Lower leg skin (tissue), 4 donors: ENCODE results near the gene SLC9A9. TPM values are rescaled to one million over a fixed set of nuclear protein-coding genes. Genes with fewer than 3 reads are reported as not detected.

Experiments
- DNase-seq, 2 donors: peaks; one replicate each; pipeline ENCODE4 v3.0.0-alpha.2; 2019; ENCODE audit warnings: low spot score in 2 of 2
- H3K4me3 ChIP-seq: fragments of 200-600 bp; sonication (generic); 2 replicates; pipeline ENCODE4 v1.5.1; 2017; ENCODE audit warnings: mild to moderate bottlenecking, low read depth; ENCODE audit not compliant: poor library complexity, severe bottlenecking
- POLR2A ChIP-seq, 2 donors: fragments of 450-650 bp; IDR thresholded peaks; one replicate each; pipeline ENCODE4 v1.6.1; 2016 to 2017; ENCODE audit warnings: antibody characterized with exemption in 2 of 2, mild to moderate bottlenecking in 1 of 2, moderate library complexity in 1 of 2
- WGBS, 2 donors: methylation state at CpG; one replicate each; pipeline ENCODE4 v1.1.5; 2018; 5-methylcytosine and 5-hydroxymethylcytosine counted together
- intact Hi-C: fragments of 100-400 bp; cut with DNase I; formaldehyde crosslinking; loops from one replicate; pipeline ENCODE4 v1.15.0; 2023; ENCODE audit warnings: low total_unique reads
- total RNA-seq, 4 donors: library from RNA; depleted of rRNA; stranded (reverse); fragments of >200 nt; gene quantifications; one replicate each; pipeline ENCODE4 v1.1.0, GENCODE V29; 2016
- TF ChIP-seq, protein P1 (sequence below), 3 donors: fragments of 450-650 bp; IDR thresholded peaks; one replicate each; pipeline ENCODE4 v1.5.1; 2016; ENCODE audit warnings: antibody characterized with exemption in 3 of 3, mild to moderate bottlenecking in 3 of 3, moderate library complexity in 2 of 3

Gene SLC9A9
- total RNA-seq, 4 donors from 2014 or later, result 14.6 to 40.8 (median 23.7) TPM

- H3K4me3 ChIP-seq, result no peak overlapping the region
- TF ChIP-seq POLR2A (IDR thresholded peaks at IDR 0.05), result no peak
- TF ChIP-seq, protein P1, sequence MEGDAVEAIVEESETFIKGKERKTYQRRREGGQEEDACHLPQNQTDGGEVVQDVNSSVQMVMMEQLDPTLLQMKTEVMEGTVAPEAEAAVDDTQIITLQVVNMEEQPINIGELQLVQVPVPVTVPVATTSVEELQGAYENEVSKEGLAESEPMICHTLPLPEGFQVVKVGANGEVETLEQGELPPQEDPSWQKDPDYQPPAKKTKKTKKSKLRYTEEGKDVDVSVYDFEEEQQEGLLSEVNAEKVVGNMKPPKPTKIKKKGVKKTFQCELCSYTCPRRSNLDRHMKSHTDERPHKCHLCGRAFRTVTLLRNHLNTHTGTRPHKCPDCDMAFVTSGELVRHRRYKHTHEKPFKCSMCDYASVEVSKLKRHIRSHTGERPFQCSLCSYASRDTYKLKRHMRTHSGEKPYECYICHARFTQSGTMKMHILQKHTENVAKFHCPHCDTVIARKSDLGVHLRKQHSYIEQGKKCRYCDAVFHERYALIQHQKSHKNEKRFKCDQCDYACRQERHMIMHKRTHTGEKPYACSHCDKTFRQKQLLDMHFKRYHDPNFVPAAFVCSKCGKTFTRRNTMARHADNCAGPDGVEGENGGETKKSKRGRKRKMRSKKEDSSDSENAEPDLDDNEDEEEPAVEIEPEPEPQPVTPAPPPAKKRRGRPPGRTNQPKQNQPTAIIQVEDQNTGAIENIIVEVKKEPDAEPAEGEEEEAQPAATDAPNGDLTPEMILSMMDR (IDR thresholded peaks at IDR 0.05), result no peak
- DNase-seq, result no peak
- intact Hi-C loops, result no loop called here
- 64 to 91% methylated on average over 3 of the region's 3 CpGs for WGBS, 2 donors
These were observed 609.2 kb downstream of the SLC9A9 start for GRCh38 chr3:143239031-143239430.

GRCh38 chr3:143237077-143237627 lies 611.1 kb downstream of the SLC9A9 start:
- intact Hi-C loops, result no loop called here
- DNase-seq, result no peak

GRCh38 chr3:143236226-143236964 lies 611.9 kb downstream of the SLC9A9 start:
- no peak for DNase-seq
- WGBS, 2 donors, result 76 to 80% methylated on average over 11 of the region's 11 CpGs
- no peak overlapping the region for H3K4me3 ChIP-seq
- TF ChIP-seq, protein P1 (IDR thresholded peaks at IDR 0.05), result no peak
- TF ChIP-seq POLR2A (IDR thresholded peaks at IDR 0.05), result no peak
- intact Hi-C loops, result no loop called here

More at GRCh38 chr3:143237077-143237627, 611.1 kb downstream of the SLC9A9 start:
- H3K4me3 ChIP-seq, result no peak overlapping the region
- 42 to 49% methylated on average over 8 of the region's 8 CpGs for WGBS, 2 donors
- TF ChIP-seq, protein P1 (IDR thresholded peaks at IDR 0.05), result no peak
- no peak for TF ChIP-seq POLR2A (IDR thresholded peaks at IDR 0.05)

DNA sequence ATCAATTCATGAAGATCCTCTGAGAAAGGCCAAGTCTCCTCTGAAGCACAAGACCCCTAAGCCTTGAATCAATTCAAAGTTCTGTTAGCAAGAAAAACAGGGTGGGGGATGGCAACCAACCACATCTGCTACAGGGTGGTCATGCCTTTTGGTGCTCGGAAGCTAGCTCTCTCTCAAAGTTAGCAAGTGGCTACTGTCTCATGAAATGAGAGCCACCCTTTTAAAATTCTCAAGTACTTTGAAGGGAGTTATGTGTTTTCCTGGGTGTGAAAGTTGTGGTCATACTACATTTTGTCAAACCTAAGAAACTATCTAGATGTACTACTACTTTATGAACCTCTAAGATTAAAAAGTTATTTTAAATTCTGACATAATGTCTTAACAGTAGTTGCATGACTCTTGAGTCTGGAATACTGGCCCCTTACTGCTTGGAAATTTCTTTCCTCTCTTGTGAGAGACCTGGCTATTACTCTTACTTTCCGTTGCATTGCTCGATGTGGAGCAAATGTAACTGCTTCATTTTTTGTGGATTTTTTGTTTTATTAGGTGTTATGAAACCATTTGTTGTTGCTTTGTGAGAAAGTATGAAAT lies 612.6 kb downstream of the SLC9A9 start:
- DNase-seq, result no peak
- TF ChIP-seq, protein P1 (IDR thresholded peaks at IDR 0.05), result no peak
- no peak for TF ChIP-seq POLR2A (IDR thresholded peaks at IDR 0.05)

DNA sequence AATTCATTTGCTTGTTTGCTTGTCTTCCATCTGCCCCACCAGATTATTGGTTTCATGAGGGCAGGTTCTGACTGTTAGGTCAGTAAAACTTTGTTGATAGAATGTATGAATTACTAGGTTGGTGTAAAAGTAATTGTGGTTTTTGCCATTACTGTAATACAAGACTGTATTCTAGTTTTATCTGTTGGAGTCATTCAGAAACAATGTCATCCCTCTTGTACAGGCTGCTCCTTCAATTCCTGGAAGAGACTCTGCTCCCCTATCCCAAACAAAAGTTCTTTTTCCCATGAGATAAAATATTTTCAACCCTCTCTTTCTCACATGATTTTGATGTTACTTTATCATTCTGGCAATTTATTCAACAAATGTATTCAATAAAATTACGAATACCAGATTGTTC lies 613.7 kb downstream of the SLC9A9 start:
- DNase-seq, result no peak
- H3K4me3 ChIP-seq, result no peak overlapping the region
- TF ChIP-seq POLR2A (IDR thresholded peaks at IDR 0.05), result no peak
- TF ChIP-seq, protein P1 (IDR thresholded peaks at IDR 0.05), result no peak
- 59 to 63% methylated on average over 1 of the region's 1 CpG for WGBS, 2 donors
- intact Hi-C loops, result no loop called here

More for the DNA sequence above, 612.6 kb downstream of the SLC9A9 start:
- WGBS, 2 donors, result 83 to 86% methylated on average over 3 of the region's 3 CpGs
- intact Hi-C loops, result no loop called here
- no peak overlapping the region for H3K4me3 ChIP-seq
